Epithelial cell of esophagus (primary cell): Measurements from ENCODE around the gene SUMF1.

Source experiments
- DNase-seq: peaks from one replicate; pipeline ENCODE4 v3.0.0; 2010; ENCODE audit warnings: low read depth
- H3K4me3 ChIP-seq: 2 replicates; pipeline ENCODE4 v1.5.1; 2011; ENCODE audit warnings: mild to moderate bottlenecking, low read length, control low read depth
- TF ChIP-seq, protein P1 (sequence below): IDR thresholded peaks from 2 replicates; pipeline ENCODE4 v1.5.1; 2011; ENCODE audit warnings: low read depth, mild to moderate bottlenecking, low read length, control low read depth, inconsistent platforms; ENCODE audit not compliant: insufficient read depth; ENCODE audit errors: missing control alignments

SUMF1 gene

DNA sequence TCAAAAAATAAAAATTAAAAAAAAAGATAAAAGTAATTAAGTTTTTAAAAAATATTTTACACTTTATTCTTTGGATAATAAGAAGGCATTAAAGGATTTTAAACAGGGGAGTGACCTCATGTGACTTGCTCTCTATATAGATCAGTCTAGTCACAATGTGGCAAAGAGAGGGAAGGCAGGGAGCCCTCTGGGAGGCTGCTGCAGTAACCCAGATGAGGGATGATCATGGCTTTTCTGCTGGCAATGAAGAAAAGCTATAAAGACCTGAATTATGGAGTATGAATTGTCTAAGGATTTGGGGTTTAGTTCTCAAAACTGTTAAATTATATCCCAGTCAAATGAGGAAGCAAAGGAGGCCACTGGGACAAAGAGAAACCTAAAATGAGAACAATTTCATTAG, 58.1 kb downstream of the SUMF1 start:
- H3K4me3 ChIP-seq = no peak overlapping the region
- TF ChIP-seq, protein P1, sequence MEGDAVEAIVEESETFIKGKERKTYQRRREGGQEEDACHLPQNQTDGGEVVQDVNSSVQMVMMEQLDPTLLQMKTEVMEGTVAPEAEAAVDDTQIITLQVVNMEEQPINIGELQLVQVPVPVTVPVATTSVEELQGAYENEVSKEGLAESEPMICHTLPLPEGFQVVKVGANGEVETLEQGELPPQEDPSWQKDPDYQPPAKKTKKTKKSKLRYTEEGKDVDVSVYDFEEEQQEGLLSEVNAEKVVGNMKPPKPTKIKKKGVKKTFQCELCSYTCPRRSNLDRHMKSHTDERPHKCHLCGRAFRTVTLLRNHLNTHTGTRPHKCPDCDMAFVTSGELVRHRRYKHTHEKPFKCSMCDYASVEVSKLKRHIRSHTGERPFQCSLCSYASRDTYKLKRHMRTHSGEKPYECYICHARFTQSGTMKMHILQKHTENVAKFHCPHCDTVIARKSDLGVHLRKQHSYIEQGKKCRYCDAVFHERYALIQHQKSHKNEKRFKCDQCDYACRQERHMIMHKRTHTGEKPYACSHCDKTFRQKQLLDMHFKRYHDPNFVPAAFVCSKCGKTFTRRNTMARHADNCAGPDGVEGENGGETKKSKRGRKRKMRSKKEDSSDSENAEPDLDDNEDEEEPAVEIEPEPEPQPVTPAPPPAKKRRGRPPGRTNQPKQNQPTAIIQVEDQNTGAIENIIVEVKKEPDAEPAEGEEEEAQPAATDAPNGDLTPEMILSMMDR = no peak
- no peak for DNase-seq

DNA sequence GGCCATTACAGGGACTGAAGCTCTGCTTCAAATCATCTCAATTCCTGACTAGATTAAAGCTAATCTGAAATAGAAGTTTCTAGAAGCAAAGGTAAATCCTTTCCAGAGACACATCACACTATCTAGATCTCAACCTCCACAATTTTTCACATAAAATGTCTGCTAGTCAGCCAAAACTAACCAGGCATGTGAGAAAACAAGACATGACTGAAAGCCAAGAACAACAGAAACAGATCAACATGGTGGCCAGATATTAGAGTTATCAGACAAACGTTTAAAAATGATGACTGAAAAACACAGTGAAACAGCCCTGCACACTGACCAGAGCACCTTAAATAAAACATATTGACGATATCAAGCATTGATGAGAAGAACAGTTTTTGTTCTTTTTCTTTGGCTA, 59.1 kb downstream of the SUMF1 start:
- H3K4me3 ChIP-seq = no peak overlapping the region
- TF ChIP-seq, protein P1 = no peak
- DNase-seq = no peak

DNA sequence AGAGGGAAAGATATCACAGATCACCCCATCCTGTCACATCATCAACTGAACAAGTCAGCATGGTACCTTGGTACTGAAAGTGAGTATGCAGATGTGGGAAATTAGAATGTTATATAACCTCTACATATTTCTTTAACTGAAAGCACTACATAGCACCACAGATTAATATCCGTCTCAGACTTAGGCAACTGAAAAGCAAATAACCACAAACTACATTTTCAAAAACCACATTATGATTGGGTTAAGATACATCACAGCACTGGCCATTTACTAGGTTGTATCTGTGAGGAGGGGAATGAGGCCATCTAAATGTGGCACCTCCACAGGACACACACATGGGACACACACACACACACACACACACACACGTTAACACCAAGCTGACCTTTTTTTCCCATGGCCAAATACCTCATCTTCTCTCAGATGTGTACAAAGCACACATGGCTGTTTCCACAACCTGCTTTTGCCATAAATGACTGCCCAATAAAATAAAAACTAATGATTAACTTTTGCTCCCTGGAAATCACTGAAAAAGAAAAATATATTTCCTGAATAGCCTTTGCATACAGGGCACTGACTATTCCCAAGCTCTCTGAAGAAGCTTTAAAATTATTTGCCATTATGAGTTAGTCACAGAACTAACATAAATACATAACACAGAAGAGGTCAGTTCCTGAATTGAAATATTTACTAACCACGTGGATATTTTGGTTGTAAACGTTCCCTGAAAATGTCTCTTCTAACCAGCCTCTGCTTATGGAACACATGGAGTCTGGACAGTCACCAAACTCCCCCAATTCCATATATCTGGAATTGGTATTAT, 60.1 kb downstream of the SUMF1 start:
- no peak overlapping the region for H3K4me3 ChIP-seq
- DNase-seq = no peak
- TF ChIP-seq, protein P1 = no peak

DNA sequence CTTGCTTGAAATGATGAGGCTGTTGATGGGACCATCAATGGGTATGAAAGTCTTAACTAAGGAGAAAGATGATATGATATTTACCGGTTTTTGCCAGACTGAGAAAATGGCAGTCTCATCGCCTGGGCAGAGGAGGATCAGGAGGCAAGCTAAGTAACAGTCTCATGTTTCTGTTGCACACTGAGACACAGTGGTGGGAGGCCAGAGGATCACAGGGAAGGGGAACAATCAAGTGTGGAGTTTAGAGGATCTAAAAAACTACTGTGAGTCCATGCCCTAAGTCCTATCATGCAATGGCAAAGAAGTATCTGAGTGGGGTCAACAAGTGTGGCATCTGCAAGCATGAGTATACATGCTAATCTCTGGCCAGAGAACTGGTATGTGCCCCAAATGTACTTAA, 62.2 kb downstream of the SUMF1 start:
- TF ChIP-seq, protein P1 = no peak
- no peak for DNase-seq
- no peak overlapping the region for H3K4me3 ChIP-seq

DNA sequence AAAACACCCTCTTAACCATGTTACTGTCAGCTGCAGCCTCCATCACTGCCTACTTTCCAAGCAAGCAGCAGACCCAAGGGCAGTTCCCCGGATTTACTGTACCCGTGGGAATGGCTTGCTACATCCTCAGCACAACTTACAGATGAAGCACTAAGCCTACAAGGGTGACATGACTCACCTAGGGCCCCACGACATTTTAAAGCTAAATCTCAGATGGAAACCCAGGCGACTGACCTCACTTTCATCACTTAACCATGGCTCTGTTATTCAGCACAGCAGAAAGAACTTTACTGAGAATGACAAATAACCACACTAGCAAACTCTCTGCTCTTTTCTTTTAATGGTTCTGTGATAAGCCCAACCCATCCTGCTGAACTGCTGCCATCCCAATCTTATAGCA, 65.6 kb downstream of the SUMF1 start:
- H3K4me3 ChIP-seq = no peak overlapping the region
- no peak for DNase-seq

DNA sequence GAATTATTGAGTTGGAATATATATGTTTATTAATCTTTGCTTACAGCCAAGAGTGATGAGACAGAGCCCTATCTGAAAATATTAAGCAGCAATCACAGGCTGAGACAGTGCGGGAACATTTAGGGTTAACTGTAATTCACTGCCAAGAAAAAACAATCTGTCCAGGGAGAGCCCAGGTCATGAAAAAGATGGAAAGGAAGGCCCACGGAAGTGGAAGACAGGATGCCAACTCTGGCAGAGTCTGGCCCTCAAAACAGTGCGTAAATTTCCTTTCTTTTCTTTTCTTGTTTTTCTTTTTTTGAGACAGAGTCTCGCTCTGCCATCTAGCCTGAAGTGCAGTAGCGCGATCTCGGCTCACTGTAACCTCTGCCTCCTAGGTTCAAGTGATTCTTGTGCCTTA, 67.6 kb downstream of the SUMF1 start:
- no peak overlapping the region for H3K4me3 ChIP-seq
- no peak for DNase-seq
- TF ChIP-seq, protein P1 = no peak

More for the DNA sequence above, 65.6 kb downstream of the SUMF1 start:
- TF ChIP-seq, protein P1 = no peak

DNA sequence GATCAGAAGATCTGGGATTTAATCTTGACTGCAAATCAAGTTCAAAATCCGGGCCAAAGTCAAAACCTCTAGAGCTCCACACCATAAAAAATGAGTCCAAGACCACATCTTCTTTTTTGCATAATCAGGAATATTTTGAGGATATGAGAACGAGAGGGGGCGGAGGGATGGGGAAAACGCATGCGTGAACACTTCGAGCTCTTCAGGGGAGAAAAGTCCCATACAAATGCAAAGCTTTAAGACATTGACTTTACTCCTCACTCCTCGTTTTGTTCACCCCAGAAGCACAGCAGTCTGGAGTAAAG, 68.2 kb downstream of the SUMF1 start:
- DNase-seq = no peak
- TF ChIP-seq, protein P1 = no peak
- no peak overlapping the region for H3K4me3 ChIP-seq
